Fibroblast of the aortic adventitia (primary cell): ENCODE data around the gene NCAM1. TPM values are rescaled to one million over a fixed set of nuclear protein-coding genes. Genes with fewer than 3 reads are reported as not detected.

Experiments
- DNase-seq: peaks from one replicate; pipeline ENCODE4 v3.0.0-alpha.2; 2010; ENCODE audit warnings: low read depth
- H3K4me3 ChIP-seq: 2 replicates; pipeline ENCODE4 v1.5.1; 2011; ENCODE audit warnings: low read depth, mild to moderate bottlenecking, control low read depth, low read length, moderate library complexity
- CTCF ChIP-seq: IDR thresholded peaks from 2 replicates; pipeline ENCODE4 v1.5.1; 2011; ENCODE audit warnings: mild to moderate bottlenecking, low read length, control low read depth, inconsistent platforms; ENCODE audit not compliant: insufficient read depth
- total RNA-seq: library from RNA; depleted of rRNA; stranded (reverse); fragments of >200 nt; gene quantifications from 2 replicates; pipeline ENCODE4 v1.2.3, GENCODE V29; 2012; ENCODE audit warnings: low replicate concordance

Gene NCAM1
- total RNA-seq, 1 donor: 3.0 TPM

GRCh38 chr11:112997857-112998466 lies 36.7 kb downstream of the NCAM1 start:
- no peak overlapping the region for H3K4me3 ChIP-seq
- no peak for TF ChIP-seq CTCF
- DNase-seq: no peak

DNA sequence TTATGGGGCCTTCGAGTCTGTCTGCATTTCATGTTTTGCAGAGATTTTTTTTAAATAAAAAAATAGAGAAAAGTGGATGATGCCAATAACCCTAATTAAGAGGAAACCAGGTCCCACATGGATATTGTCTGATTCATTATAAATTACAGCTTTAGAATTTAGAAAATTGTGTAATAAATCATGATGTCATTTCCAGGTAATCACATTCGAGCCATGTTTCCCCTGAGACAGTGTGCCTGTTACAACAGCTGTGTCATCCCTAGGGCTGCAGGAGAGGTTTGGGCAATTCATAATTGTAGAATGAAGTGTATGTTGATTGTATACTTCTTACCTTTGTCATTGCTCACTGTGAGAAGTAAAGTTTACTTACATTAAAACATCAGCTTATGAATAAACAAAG lies 38.3 kb downstream of the NCAM1 start:
- H3K4me3 ChIP-seq: no peak overlapping the region
- no peak for TF ChIP-seq CTCF
- no peak for DNase-seq

DNA sequence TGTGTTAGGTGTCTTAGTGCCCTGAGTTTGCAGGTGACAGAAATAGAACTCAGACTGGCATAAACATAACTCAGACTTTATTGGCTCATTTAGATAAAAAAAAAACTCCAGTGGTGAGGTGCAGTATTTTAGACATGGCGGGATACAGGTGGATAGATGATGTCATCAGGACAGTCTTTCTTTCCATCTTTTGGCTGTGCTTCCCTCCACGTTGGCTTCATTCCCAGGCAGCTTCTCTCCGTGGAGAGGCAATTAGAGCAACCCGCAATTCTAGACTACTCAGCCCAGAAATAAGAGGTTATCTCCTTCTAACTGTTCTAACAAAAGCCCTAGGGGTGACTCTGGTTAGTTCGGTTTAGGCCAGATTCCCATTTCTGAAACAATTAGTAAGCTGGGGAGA lies 40.5 kb downstream of the NCAM1 start:
- no peak for TF ChIP-seq CTCF

GRCh38 chr11:113006896-113007445 lies 45.8 kb downstream of the NCAM1 start:
- no peak overlapping the region for H3K4me3 ChIP-seq
- DNase-seq: no peak
- no peak for TF ChIP-seq CTCF

More for the DNA sequence above, 40.5 kb downstream of the NCAM1 start:
- no peak for DNase-seq
- H3K4me3 ChIP-seq: no peak overlapping the region

GRCh38 chr11:113014262-113015097 lies 53.3 kb downstream of the NCAM1 start:
- no peak overlapping the region for H3K4me3 ChIP-seq
- no peak for DNase-seq
- TF ChIP-seq CTCF: no peak

DNA sequence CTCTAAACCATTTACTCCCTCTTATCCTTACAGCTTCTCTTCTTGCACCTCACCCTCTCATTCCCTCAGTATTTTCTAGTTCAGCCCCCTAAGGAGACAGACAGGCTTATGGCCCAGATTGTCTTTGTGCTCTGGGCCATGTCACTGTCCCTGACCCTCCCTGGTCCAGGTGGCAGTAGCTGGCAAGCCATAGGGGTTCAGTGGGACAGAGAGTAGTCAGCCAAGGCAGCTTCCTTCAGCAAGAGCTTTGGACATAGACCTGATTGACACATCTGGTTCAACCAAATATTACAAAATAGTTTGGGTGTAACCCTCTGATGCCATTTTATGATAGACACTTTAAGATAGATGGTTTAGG lies 53.9 kb downstream of the NCAM1 start:
- no peak overlapping the region for H3K4me3 ChIP-seq
- DNase-seq: no peak
- no peak for TF ChIP-seq CTCF
